ENCODE data around the gene CPN2.

The CPN2 gene

DNA sequence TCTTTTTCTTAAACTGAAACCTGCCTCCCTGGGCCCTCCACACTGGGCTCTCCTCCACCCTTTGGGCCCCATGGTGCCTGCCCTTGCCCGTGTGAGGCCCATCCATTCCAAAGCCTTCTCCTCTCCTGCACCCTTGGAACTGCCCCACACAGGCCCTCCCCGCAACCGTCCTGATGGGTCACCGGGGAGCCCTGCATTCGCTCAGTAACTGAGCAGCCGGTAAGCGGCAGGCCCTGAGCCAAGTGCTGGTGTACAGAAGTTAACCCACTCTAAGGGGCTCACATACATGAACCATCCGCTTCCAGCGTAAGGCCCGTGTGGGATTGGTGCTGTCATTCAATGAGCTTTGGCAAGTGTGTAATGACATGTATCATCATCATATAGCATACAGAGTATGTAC is 23.8 kb upstream of the CPN2 start:
- TF ChIP-seq, protein P1, sequence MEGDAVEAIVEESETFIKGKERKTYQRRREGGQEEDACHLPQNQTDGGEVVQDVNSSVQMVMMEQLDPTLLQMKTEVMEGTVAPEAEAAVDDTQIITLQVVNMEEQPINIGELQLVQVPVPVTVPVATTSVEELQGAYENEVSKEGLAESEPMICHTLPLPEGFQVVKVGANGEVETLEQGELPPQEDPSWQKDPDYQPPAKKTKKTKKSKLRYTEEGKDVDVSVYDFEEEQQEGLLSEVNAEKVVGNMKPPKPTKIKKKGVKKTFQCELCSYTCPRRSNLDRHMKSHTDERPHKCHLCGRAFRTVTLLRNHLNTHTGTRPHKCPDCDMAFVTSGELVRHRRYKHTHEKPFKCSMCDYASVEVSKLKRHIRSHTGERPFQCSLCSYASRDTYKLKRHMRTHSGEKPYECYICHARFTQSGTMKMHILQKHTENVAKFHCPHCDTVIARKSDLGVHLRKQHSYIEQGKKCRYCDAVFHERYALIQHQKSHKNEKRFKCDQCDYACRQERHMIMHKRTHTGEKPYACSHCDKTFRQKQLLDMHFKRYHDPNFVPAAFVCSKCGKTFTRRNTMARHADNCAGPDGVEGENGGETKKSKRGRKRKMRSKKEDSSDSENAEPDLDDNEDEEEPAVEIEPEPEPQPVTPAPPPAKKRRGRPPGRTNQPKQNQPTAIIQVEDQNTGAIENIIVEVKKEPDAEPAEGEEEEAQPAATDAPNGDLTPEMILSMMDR (IDR thresholded peaks at IDR 0.05; ENCODE audit: low read depth, low read length), result no peak
- no peak overlapping the region for H3K4me3 ChIP-seq (ENCODE audit: low read depth, low read length)

GRCh38 chr3:194373899-194374298 is 22.8 kb upstream of the CPN2 start:
- TF ChIP-seq, protein P1 (IDR thresholded peaks at IDR 0.05; ENCODE audit: low read depth, low read length), result no peak
- no peak overlapping the region for H3K4me3 ChIP-seq (ENCODE audit: low read depth, low read length)

GRCh38 chr3:194373028-194373427 is 21.9 kb upstream of the CPN2 start:
- TF ChIP-seq, protein P1 (IDR thresholded peaks at IDR 0.05; ENCODE audit: low read depth, low read length), result no peak

GRCh38 chr3:194370753-194371152 is 19.6 kb upstream of the CPN2 start:
- TF ChIP-seq, protein P1 (IDR thresholded peaks at IDR 0.05; ENCODE audit: low read depth, low read length), result no peak
- no peak overlapping the region for H3K4me3 ChIP-seq (ENCODE audit: low read depth, low read length)

More at GRCh38 chr3:194373028-194373427, 21.9 kb upstream of the CPN2 start:
- H3K4me3 ChIP-seq (ENCODE audit: low read depth, low read length), result no peak overlapping the region

GRCh38 chr3:194369522-194370279 is 18.6 kb upstream of the CPN2 start, which contains the start of gene LRRC15:
TSS of gene LRRC15 (minus strand) at chr3:194369743. CDS start at chr3:194361043, 8,700 bp downstream.
- no peak within 1 kb of the TSS for H3K4me3 ChIP-seq (ENCODE audit: low read depth, low read length)
- TF ChIP-seq, protein P1 (IDR thresholded peaks at IDR 0.05; ENCODE audit: low read depth, low read length), result no peak

- TF ChIP-seq, protein P1 (IDR thresholded peaks at IDR 0.05; ENCODE audit: low read depth, low read length), result no peak
- H3K4me3 ChIP-seq (ENCODE audit: low read depth, low read length), result no peak overlapping the region
These were observed 17.8 kb upstream of the CPN2 start for GRCh38 chr3:194368918-194369317.

DNA sequence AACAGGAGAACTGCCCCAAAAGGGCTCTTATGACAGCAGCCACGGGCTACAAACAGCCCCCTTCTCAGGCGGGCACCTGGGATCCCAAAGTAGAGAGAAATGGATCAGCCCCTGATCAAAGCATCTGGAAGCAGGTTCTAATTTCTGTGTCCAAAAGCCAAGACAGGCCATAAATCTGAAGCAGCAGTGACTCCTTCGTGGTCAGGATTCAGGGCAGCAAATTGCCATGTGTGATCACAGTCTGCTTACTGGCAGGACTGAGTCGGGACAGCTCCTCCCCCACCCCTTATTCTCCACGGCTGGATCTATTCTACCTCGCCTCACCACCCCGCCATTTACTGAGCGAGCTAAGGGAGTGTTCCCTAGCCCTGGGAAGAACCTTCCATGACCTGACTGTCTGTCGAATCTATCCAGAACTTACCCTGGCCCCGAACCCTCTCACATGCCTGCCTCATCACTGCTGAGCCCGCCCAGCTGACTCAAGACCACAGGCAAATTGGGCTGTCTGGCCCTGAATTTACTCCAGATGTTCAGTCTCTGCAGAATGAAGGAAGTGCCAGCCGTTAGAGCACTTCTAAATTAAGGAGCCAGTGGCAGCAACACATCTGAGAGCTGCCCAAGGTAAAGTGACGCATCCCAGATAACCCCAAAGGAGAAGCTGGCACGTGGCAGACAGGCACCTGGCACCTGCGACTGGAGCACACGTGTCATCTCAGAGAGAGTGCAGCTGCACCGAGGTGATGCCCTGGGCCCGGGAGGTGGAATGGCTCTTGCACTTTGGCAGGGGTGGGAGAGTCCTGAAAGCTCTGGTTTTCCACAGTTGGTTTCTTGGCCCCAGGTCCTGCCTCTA is 17.1 kb upstream of the CPN2 start:
- H3K4me3 ChIP-seq (ENCODE audit: low read depth, low read length), result no peak overlapping the region

More for the DNA sequence above, 17.1 kb upstream of the CPN2 start:
- TF ChIP-seq, protein P1 (IDR thresholded peaks at IDR 0.05; ENCODE audit: low read depth, low read length), result no peak
